H9 (cell line): ENCODE data around the gene C17orf58. TPM values are rescaled to one million over a fixed set of nuclear protein-coding genes. Genes with fewer than 3 reads are reported as not detected.

Source experiments
- DNase-seq: peaks from one replicate; pipeline ENCODE4 v3.0.0-alpha.2; 2017
- H2AFZ ChIP-seq: one replicate; pipeline ENCODE4 v1.6.1; 2013; ENCODE audit warnings: mild to moderate bottlenecking, low read length, control low read depth, moderate library complexity
- H2AK5ac ChIP-seq: 2 replicates; pipeline ENCODE4 v1.6.1; 2013; ENCODE audit warnings: low read length, control low read depth, mixed read lengths; ENCODE audit not compliant: insufficient read length
- H2BK120ac ChIP-seq: one replicate; pipeline ENCODE4 v1.6.1; 2013; ENCODE audit warnings: low read depth, mild to moderate bottlenecking, low read length, control low read depth, inconsistent platforms; ENCODE audit not compliant: poor library complexity, severe bottlenecking
- H2BK12ac ChIP-seq: 2 replicates; pipeline ENCODE4 v1.6.1; 2013; ENCODE audit warnings: low read length, control low read depth, mixed read lengths, low read depth; ENCODE audit not compliant: insufficient read length
- H2BK15ac ChIP-seq: 2 replicates; pipeline ENCODE4 v1.6.1; 2013; ENCODE audit warnings: low read depth, low read length, control low read depth
- H2BK20ac ChIP-seq: one replicate; pipeline ENCODE4 v1.6.1; 2013; ENCODE audit warnings: low read depth, mild to moderate bottlenecking, low read length, control low read depth, inconsistent platforms; ENCODE audit not compliant: poor library complexity, severe bottlenecking
- H2BK5ac ChIP-seq: 2 replicates; pipeline ENCODE4 v1.6.1; 2013; ENCODE audit warnings: low read length, control low read depth, mixed read lengths; ENCODE audit not compliant: insufficient read length
- H3K14ac ChIP-seq: 2 replicates; pipeline ENCODE4 v1.6.1; 2013; ENCODE audit warnings: low read length, control low read depth; ENCODE audit not compliant: insufficient read depth
- H3K18ac ChIP-seq: 2 replicates; pipeline ENCODE4 v1.6.1; 2013; ENCODE audit warnings: low read depth, mild to moderate bottlenecking, mixed read lengths, low read length, control low read depth; ENCODE audit not compliant: insufficient read length
- H3K23ac ChIP-seq: 2 replicates; pipeline ENCODE4 v1.6.1; 2013; ENCODE audit warnings: low read length, control low read depth, mixed read lengths, low read depth; ENCODE audit not compliant: insufficient read length
- H3K23me2 ChIP-seq: 2 replicates; pipeline ENCODE4 v1.6.1; 2013; ENCODE audit warnings: low read depth, mild to moderate bottlenecking, mixed read lengths, low read length, control low read depth; ENCODE audit not compliant: insufficient read length, poor library complexity, severe bottlenecking
- H3K27ac ChIP-seq: 2 replicates; pipeline ENCODE4 v1.5.1; 2013; ENCODE audit warnings: low read length, control low read depth, mixed read lengths, low read depth; ENCODE audit not compliant: insufficient read length
- H3K27me3 ChIP-seq: 2 replicates; pipeline ENCODE4 v1.6.1; 2013; ENCODE audit warnings: low read length, control low read depth, inconsistent platforms; ENCODE audit not compliant: insufficient read depth
- H3K4ac ChIP-seq: 2 replicates; pipeline ENCODE4 v1.6.1; 2013; ENCODE audit warnings: low read depth, mild to moderate bottlenecking, control low read depth, inconsistent platforms, low read length, moderate library complexity
- H3K4me1 ChIP-seq: 2 replicates; pipeline ENCODE4 v1.6.1; 2013; ENCODE audit warnings: low read length, control low read depth, inconsistent platforms; ENCODE audit not compliant: insufficient read depth
- H3K4me2 ChIP-seq: 2 replicates; pipeline ENCODE4 v1.6.1; 2013; ENCODE audit warnings: low read length, control low read depth, mixed read lengths; ENCODE audit not compliant: insufficient read length, insufficient read depth
- H3K56ac ChIP-seq: 2 replicates; pipeline ENCODE4 v1.6.1; 2013; ENCODE audit warnings: low read depth, mild to moderate bottlenecking, mixed read lengths, low read length, control low read depth; ENCODE audit not compliant: insufficient read length
- H3K79me1 ChIP-seq: 2 replicates; pipeline ENCODE4 v1.6.1; 2013; ENCODE audit warnings: low read depth, mild to moderate bottlenecking, moderate library complexity, low read length, control low read depth, inconsistent platforms; ENCODE audit not compliant: insufficient read depth, poor library complexity, severe bottlenecking
- H3K79me2 ChIP-seq: 2 replicates; pipeline ENCODE4 v1.6.1; 2013; ENCODE audit warnings: low read length, control low read depth, inconsistent platforms; ENCODE audit not compliant: insufficient read depth
- H3K9ac ChIP-seq: 2 replicates; pipeline ENCODE4 v1.6.1; 2013; ENCODE audit warnings: low read length, control low read depth, mixed read lengths; ENCODE audit not compliant: insufficient read length; ENCODE audit errors: extremely low read depth
- H3K9me3 ChIP-seq: one replicate; pipeline ENCODE4 v1.6.1; 2013; ENCODE audit warnings: low read depth, low read length, inconsistent platforms; ENCODE audit not compliant: control insufficient read depth
- H3T11ph ChIP-seq: one replicate; pipeline ENCODE4 v1.6.1; 2013; ENCODE audit warnings: mild to moderate bottlenecking, low read length, control low read depth, inconsistent platforms
- H4K20me1 ChIP-seq: one replicate; pipeline ENCODE4 v1.6.1; 2013; ENCODE audit not compliant: control insufficient read depth, insufficient read length, insufficient read depth
- H4K5ac ChIP-seq: 2 replicates; pipeline ENCODE4 v1.6.1; 2013; ENCODE audit warnings: low read depth, mild to moderate bottlenecking, mixed read lengths, low read length, control low read depth; ENCODE audit not compliant: insufficient read length
- H4K8ac ChIP-seq: replicated peaks from 2 replicates; pipeline ENCODE4 v1.6.1; 2013; ENCODE audit warnings: low read length, control low read depth, mixed read lengths, low read depth; ENCODE audit not compliant: insufficient read length
- H4K91ac ChIP-seq: 2 replicates; pipeline ENCODE4 v1.6.1; 2013; ENCODE audit warnings: low read depth, mild to moderate bottlenecking, moderate library complexity, mixed read lengths, low read length, control low read depth; ENCODE audit not compliant: insufficient read length
- H3K27ac Mint-ChIP-seq, 3 experiments: 2 replicates in 2 of 3; 3 replicates in 1 of 3; pipeline ENCODE4 v1.8.0; 2020 to 2021; ENCODE audit warnings: mixed read lengths in 3 of 3, mild to moderate bottlenecking in 1 of 3, moderate library complexity in 1 of 3
- H3K27me3 Mint-ChIP-seq: 2 replicates; pipeline ENCODE4 v1.8.0; 2021; ENCODE audit warnings: low read depth, mild to moderate bottlenecking, moderate library complexity, mixed read lengths
- H3K36me3 Mint-ChIP-seq, 3 experiments: 2 replicates in 2 of 3; 3 replicates in 1 of 3; pipeline ENCODE4 v1.8.0; 2020 to 2021; ENCODE audit warnings: low read depth in 3 of 3, mixed read lengths in 3 of 3; ENCODE audit not compliant: insufficient read depth in 1 of 3
- H3K4me1 Mint-ChIP-seq, 2 experiments: 2 replicates each; pipeline ENCODE4 v1.8.0; 2020; ENCODE audit warnings: mixed read lengths in 2 of 2
- H3K4me3 Mint-ChIP-seq, 2 experiments: 2 replicates in 1 of 2; 3 replicates in 1 of 2; pipeline ENCODE4 v1.8.0; 2020 to 2021; ENCODE audit warnings: mild to moderate bottlenecking in 2 of 2, mixed read lengths in 2 of 2, moderate library complexity in 1 of 2
- H3K9me3 Mint-ChIP-seq, 2 experiments: 2 replicates in 1 of 2; 3 replicates in 1 of 2; pipeline ENCODE4 v1.8.0; 2020; ENCODE audit warnings: mild to moderate bottlenecking in 2 of 2, mixed read lengths in 2 of 2, moderate library complexity in 1 of 2
- WGBS: extraction: QIAGEN DNeasy Blood & Tissue Kit; methylation state at CpG from one replicate; pipeline ENCODE4 v1.1.7; 2013; ENCODE audit warnings: missing lambda C conversion rate, low lambda C conversion rate, mixed read lengths; ENCODE audit not compliant: insufficient read length; ENCODE audit errors: extremely low coverage; 5-methylcytosine and 5-hydroxymethylcytosine counted together
- total RNA-seq: library from RNA; stranded (reverse); gene quantifications from 2 replicates; pipeline ENCODE4 v1.2.1, GENCODE V29; 2021
- TF ChIP-seq, protein P1 (sequence below): fragments of 200-600 bp; sonication (generic); conservative IDR thresholded peaks from 3 replicates; pipeline ENCODE4 v1.8.0; 2021; ENCODE audit warnings: antibody characterized with exemption, mild to moderate bottlenecking

The C17orf58 gene
- total RNA-seq, 1 experiment from 2014 or later = 12.3 TPM

DNA sequence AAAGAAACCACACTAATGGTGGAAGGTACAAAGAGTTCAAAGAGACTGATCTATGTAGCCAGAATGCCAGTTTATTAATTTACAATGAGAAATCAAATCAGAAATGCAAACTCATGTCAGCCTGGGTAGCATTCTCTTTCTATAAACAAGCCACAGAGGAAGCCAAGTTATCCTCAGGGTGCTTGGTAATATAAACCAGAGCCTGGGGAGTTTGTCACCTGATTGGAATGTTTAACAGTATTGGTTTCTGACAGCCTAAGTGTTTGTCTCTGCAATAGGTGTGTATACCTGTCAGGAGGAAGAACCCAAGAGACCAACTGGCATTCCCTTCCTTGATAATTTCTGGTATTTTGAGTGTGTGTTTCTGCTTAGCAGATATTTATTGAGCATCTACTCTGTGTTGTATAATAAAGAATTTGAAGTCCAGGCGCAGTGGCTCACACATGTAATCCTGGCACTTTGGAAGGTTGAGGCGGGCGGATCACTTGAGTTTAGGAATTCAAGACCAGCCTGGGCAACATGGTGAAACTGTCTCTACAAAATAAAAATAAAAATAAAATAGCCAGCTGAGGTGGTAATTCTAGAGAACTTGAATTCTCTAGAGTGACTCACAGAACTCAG lies 3.1 kb upstream of the C17orf58 start:
- H3K36me3 Mint-ChIP-seq = no peaks in the 10 kb centered on the region; a peak in 1 of 7 replicates
- H3K23ac ChIP-seq = no peak overlapping the region
- no peak overlapping the region for H3K27ac ChIP-seq
- H2BK12ac ChIP-seq = no peak overlapping the region
- no peak overlapping the region for H2BK120ac ChIP-seq
- H4K91ac ChIP-seq = no peak overlapping the region
- peaks cover 18 to 24% of the 10 kb centered on the region in 2 experiments for H3K4me1 Mint-ChIP-seq
- peaks cover 11% of the 10 kb centered on the region for H3K23me2 ChIP-seq
- H2AFZ ChIP-seq = no peak overlapping the region
- no peak overlapping the region for H3K56ac ChIP-seq
- H3K4me2 ChIP-seq = no peak overlapping the region
- H2BK5ac ChIP-seq = no peak overlapping the region
- H4K20me1 ChIP-seq = no peaks in the 10 kb centered on the region
- H3K27ac Mint-ChIP-seq = no peak overlapping the region
- no peaks in the 10 kb centered on the region for H3K9me3 ChIP-seq
- no peaks in the 10 kb centered on the region for H3K79me2 ChIP-seq
- H3K27me3 Mint-ChIP-seq = peaks cover 39% of the 10 kb centered on the region
- H3K18ac ChIP-seq = no peak overlapping the region
- H3K9ac ChIP-seq = no peak overlapping the region
- no peak overlapping the region for H2AK5ac ChIP-seq
- H3K27me3 ChIP-seq = peaks cover 6% of the 10 kb centered on the region; the same call in 1 of the 2 replicates
- no peak overlapping the region for H2BK20ac ChIP-seq
- TF ChIP-seq, protein P1, sequence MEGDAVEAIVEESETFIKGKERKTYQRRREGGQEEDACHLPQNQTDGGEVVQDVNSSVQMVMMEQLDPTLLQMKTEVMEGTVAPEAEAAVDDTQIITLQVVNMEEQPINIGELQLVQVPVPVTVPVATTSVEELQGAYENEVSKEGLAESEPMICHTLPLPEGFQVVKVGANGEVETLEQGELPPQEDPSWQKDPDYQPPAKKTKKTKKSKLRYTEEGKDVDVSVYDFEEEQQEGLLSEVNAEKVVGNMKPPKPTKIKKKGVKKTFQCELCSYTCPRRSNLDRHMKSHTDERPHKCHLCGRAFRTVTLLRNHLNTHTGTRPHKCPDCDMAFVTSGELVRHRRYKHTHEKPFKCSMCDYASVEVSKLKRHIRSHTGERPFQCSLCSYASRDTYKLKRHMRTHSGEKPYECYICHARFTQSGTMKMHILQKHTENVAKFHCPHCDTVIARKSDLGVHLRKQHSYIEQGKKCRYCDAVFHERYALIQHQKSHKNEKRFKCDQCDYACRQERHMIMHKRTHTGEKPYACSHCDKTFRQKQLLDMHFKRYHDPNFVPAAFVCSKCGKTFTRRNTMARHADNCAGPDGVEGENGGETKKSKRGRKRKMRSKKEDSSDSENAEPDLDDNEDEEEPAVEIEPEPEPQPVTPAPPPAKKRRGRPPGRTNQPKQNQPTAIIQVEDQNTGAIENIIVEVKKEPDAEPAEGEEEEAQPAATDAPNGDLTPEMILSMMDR = no peak
- H3T11ph ChIP-seq = no peak overlapping the region
- no peak overlapping the region for H3K14ac ChIP-seq
- DNase-seq = no peak
- peaks cover 4% of the 10 kb centered on the region; the same call in 1 of the 2 replicates for H3K4me1 ChIP-seq
- WGBS = no CpG with 5 or more reads among the region's 3 CpGs
- H3K4me3 Mint-ChIP-seq = no peak overlapping the region
- peaks cover 0 to 2% of the 10 kb centered on the region in 2 experiments; a peak in 1 of 5 replicates for H3K9me3 Mint-ChIP-seq
- no peak overlapping the region for H4K5ac ChIP-seq
- H4K8ac ChIP-seq = no peak overlapping the region
- no peak overlapping the region for H3K4ac ChIP-seq
- H3K79me1 ChIP-seq = no peaks in the 10 kb centered on the region
- H2BK15ac ChIP-seq = no peak overlapping the region
